Measurements from ENCODE around the gene ZBTB46. TPM values are rescaled to one million over a fixed set of nuclear protein-coding genes. Genes with fewer than 3 reads are reported as not detected.

Gene ZBTB46
- total and polyA plus RNA-seq, 2 experiments from 2014 or later: 2.0 to 4.0 TPM

GRCh38 chr20:63863021-63863797 is 32.1 kb upstream of the ZBTB46 start:
- Histone ChIP-seq H3K4me1 (ENCODE audit: insufficient read depth) (peaks cover 25% of the 10 kb centered on the region), H3K79me2 (peaks cover 29% of the 10 kb centered on the region), H2AFZ (peak overlapping the region; percentile 66), H3K27me3 (no peaks in the 10 kb centered on the region), H3K4me2 (peak overlapping the region; percentile 87), H3K9me3 (ENCODE audit: low read depth) (no peaks in the 10 kb centered on the region), H3K36me3 (replicated peaks; ENCODE audit: insufficient read depth, low read depth) (no peaks in the 10 kb centered on the region), H4K20me1 (ENCODE audit: insufficient read depth, poor library complexity, severe bottlenecking) (peaks cover 10% of the 10 kb centered on the region), H3K27ac (peak overlapping the region; percentile 91), H3K9me2 (replicated peaks; ENCODE audit: insufficient read depth) (no peaks in the 10 kb centered on the region), H3K4me3 (no peak overlapping the region)
- no peak for DNase-seq (ENCODE audit: low spot score)
- no peak for TF ChIP-seq EZH2 (IDR thresholded peaks at IDR 0.05; ENCODE audit: borderline replicate concordance)
- no peak for TF ChIP-seq CTCF (IDR thresholded peaks at IDR 0.05; ENCODE audit: poor library complexity)
- no peak for TF ChIP-seq EZH2phosphoT487 (IDR thresholded peaks at IDR 0.05; ENCODE audit: low read depth, severe bottlenecking, unreplicated experiment)
- WGBS (ENCODE audit: low lambda C conversion rate, missing lambda C conversion rate): 94% methylated on average over 13 of the region's 18 CpGs

GRCh38 chr20:63861981-63862901 is 31.2 kb upstream of the ZBTB46 start:
- no peak for TF ChIP-seq EZH2phosphoT487 (IDR thresholded peaks at IDR 0.05; ENCODE audit: low read depth, severe bottlenecking, unreplicated experiment)
- TF ChIP-seq CTCF (IDR thresholded peaks at IDR 0.05; ENCODE audit: poor library complexity): no peak
- TF ChIP-seq EZH2 (IDR thresholded peaks at IDR 0.05; ENCODE audit: borderline replicate concordance): no peak
- H3K4me2 ChIP-seq: no peak overlapping the region
- no peaks in the 10 kb centered on the region for H3K27me3 ChIP-seq
- 97% methylated on average over 87 of the region's 95 CpGs for WGBS (ENCODE audit: low lambda C conversion rate, missing lambda C conversion rate)
- H3K36me3 ChIP-seq (replicated peaks; ENCODE audit: insufficient read depth, low read depth): no peaks in the 10 kb centered on the region
- no peaks in the 10 kb centered on the region for H3K9me3 ChIP-seq (ENCODE audit: low read depth)
- peaks cover 33% of the 10 kb centered on the region for H3K4me1 ChIP-seq (ENCODE audit: insufficient read depth)
- peaks cover 19% of the 10 kb centered on the region for H3K79me2 ChIP-seq
- H2AFZ ChIP-seq: no peak overlapping the region
- no peaks in the 10 kb centered on the region for H3K9me2 ChIP-seq (replicated peaks; ENCODE audit: insufficient read depth)
- no peak overlapping the region for H3K27ac ChIP-seq
- H3K4me3 ChIP-seq: no peak overlapping the region
- H4K20me1 ChIP-seq (ENCODE audit: insufficient read depth, poor library complexity, severe bottlenecking): peaks cover 2% of the 10 kb centered on the region
- no peak for DNase-seq (ENCODE audit: low spot score)

- peaks cover 1% of the 10 kb centered on the region for H3K27me3 ChIP-seq
- DNase-seq (ENCODE audit: low spot score): no peak
- H3K79me2 ChIP-seq: peaks cover 12% of the 10 kb centered on the region
- peaks cover 32% of the 10 kb centered on the region for H3K4me1 ChIP-seq (ENCODE audit: insufficient read depth)
- no peak within 1 kb of the TSS for H3K4me2 ChIP-seq
- 98% methylated on average over 58 of the region's 59 CpGs for WGBS (ENCODE audit: low lambda C conversion rate, missing lambda C conversion rate)
- TF ChIP-seq CTCF (IDR thresholded peaks at IDR 0.05; ENCODE audit: poor library complexity) (no peak), EZH2 (IDR thresholded peaks at IDR 0.05; ENCODE audit: borderline replicate concordance) (no peak), EZH2phosphoT487 (IDR thresholded peaks at IDR 0.05; ENCODE audit: low read depth, severe bottlenecking, unreplicated experiment) (no peak)
- no peaks in the 10 kb centered on the region for H3K9me3 ChIP-seq (ENCODE audit: low read depth)
- H3K27ac ChIP-seq: no peak within 1 kb of the TSS
- H3K4me3 ChIP-seq: no peak within 1 kb of the TSS
- no peaks in the 10 kb centered on the region for H4K20me1 ChIP-seq (ENCODE audit: insufficient read depth, poor library complexity, severe bottlenecking)
- no peaks in the 10 kb centered on the region for H3K36me3 ChIP-seq (replicated peaks; ENCODE audit: insufficient read depth, low read depth)
- no peaks in the 10 kb centered on the region for H3K9me2 ChIP-seq (replicated peaks; ENCODE audit: insufficient read depth)
- H2AFZ ChIP-seq: no peak within 1 kb of the TSS
Measured at GRCh38 chr20:63861365-63861934, 30.4 kb upstream of the ZBTB46 start, which contains the start of gene ABHD16B. ABHD16B (plus strand) TSS chr20:63861498; CDS start chr20:63861541, 43 bp downstream.

Measured in hepatocyte (in vitro differentiated cells).